ENCODE measurements around the gene CACNA1A. TPM values are rescaled to one million over a fixed set of nuclear protein-coding genes. Genes with fewer than 3 reads are reported as not detected.

Gene CACNA1A
- total and polyA plus RNA-seq, 2 of the 4 experiments (the other 2 are of a cell fraction): 5.9 to 15.0 TPM

GRCh38 chr19:13225973-13226865 is 280.1 kb downstream of the CACNA1A start:
- Histone ChIP-seq H3K18ac (ENCODE audit: low read depth, low read length) (no peak overlapping the region), H4K8ac (ENCODE audit: low read depth in 2 of 2, low read length in 2 of 2) (no peak overlapping the region), H3K14ac (replicated peaks; ENCODE audit: low read depth, low read length) (no peak overlapping the region), H3K79me1 (ENCODE audit: low read depth in 1 of 2, low read length in 2 of 2) (no peaks in the 10 kb centered on the region), H2BK20ac (ENCODE audit: low read depth, low read length) (no peak overlapping the region), H3K9ac (ENCODE audit: low read depth, low read length) (no peak overlapping the region), H2AFZ (replicated peaks; ENCODE audit: low read length, poor library complexity) (no peak overlapping the region), H2BK5ac (ENCODE audit: low read depth, low read length, poor library complexity, severe bottlenecking) (no peak overlapping the region), H4K20me1 (ENCODE audit: insufficient read depth, low read length) (no peaks in the 10 kb centered on the region), H2BK120ac (ENCODE audit: low read depth, low read length) (no peak overlapping the region), H2AK5ac (ENCODE audit: low read depth, low read length) (no peak overlapping the region), H3K4ac (ENCODE audit: low read depth, low read length) (no peak overlapping the region), H3K56ac (ENCODE audit: extremely low read depth, insufficient read depth, low read length) (no peak overlapping the region), H3K4me3 (ENCODE audit: insufficient read depth, low read depth, low read length) (no peak overlapping the region), H3K9me3 (ENCODE audit: control insufficient read depth, insufficient read depth, low read length) (no peaks in the 10 kb centered on the region), H3K27me3 (ENCODE audit: control insufficient read depth, insufficient read depth, low read length) (peaks cover 14% of the 10 kb centered on the region), H4K5ac (ENCODE audit: low read depth, low read length) (no peak overlapping the region), H3K36me3 (ENCODE audit: control insufficient read depth, insufficient read depth, low read length) (peaks cover 3% of the 10 kb centered on the region; the same call in 1 of the 2 replicates), H3K27ac (ENCODE audit: insufficient read depth, low read length) (no peak overlapping the region), H3K4me2 (ENCODE audit: low read depth, low read length) (no peak overlapping the region), H3K4me1 (ENCODE audit: control insufficient read depth, insufficient read depth, low read length) (no peaks in the 10 kb centered on the region), H4K91ac (ENCODE audit: insufficient read depth, low read depth, low read length) (no peak overlapping the region), H3K23ac (ENCODE audit: low read depth, low read length) (no peak overlapping the region), H3K9me1 (ENCODE audit: insufficient read depth, low read length) (no peaks in the 10 kb centered on the region), H2AK9ac (replicated peaks; ENCODE audit: low read depth, low read length, poor library complexity) (no peak overlapping the region), H2BK15ac (ENCODE audit: low read depth, low read length) (no peak overlapping the region)
- 85% methylated on average over 12 of the region's 26 CpGs; no CpG with 5 or more reads in 1 of the 2 experiments for WGBS, 2 experiments (ENCODE audit: extremely low coverage in 2 of 2, insufficient read length in 1 of 2)
- in situ Hi-C loops (cut with MboI; ENCODE audit: low sequenced_read_pairs): no loop called here
- POLR2A ChIA-PET (ENCODE audit: unreplicated experiment): no interaction called here
- DNase-seq (no peak), ATAC-seq (ENCODE audit: low read depth) (no peak)
- intact Hi-C loops (cut with micrococcal nuclease): no loop called here
- CTCF ChIA-PET: no interaction called here
- TF ChIP-seq MAFK (IDR thresholded peaks at IDR 0.05; ENCODE audit: low read depth, low read length) (no peak), RFX5 (IDR thresholded peaks at IDR 0.05; ENCODE audit: low read depth, low read length) (no peak), MXI1 (IDR thresholded peaks at IDR 0.05; ENCODE audit: borderline replicate concordance, low read depth, low read length) (no peak), ELK1 (IDR thresholded peaks at IDR 0.05; ENCODE audit: borderline replicate concordance, low read depth, low read length) (no peak)
- dilution Hi-C loops (cut with HindIII; ENCODE audit: low sequenced_read_pairs, unreplicated experiment): no loop called here
- BruUV-seq (replicated peaks): no TSS peak

Data from IMR-90 (cell line).